Lung (tissue), 16 donors: ENCODE measurements around the gene TMEM52. TPM values are rescaled to one million over a fixed set of nuclear protein-coding genes. Genes with fewer than 3 reads are reported as not detected.
A peak's percentile ranks its signal among the peaks of the same experiment; 100 is the strongest.

Experiments used
- ATAC-seq: fragments of 200-7000 bp; cut with Tn5 transposase; one replicate; pipeline ENCODE4 v1.9.1; 2020; ENCODE audit warnings: moderate number of reproducible peaks; ENCODE audit not compliant: insufficient read depth, low FRiP score
- DNase-seq, 3 donors: peaks; one replicate each; pipeline ENCODE4 v3.0.0-alpha.2; 2013 to 2017
- H3K27ac ChIP-seq, 2 donors: one replicate each; pipeline ENCODE4 v1.5.1; 2013; ENCODE audit warnings: mild to moderate bottlenecking in 2 of 2, moderate library complexity in 2 of 2, control low read depth in 1 of 2, inconsistent platforms in 1 of 2, low read depth in 1 of 2, low read length in 1 of 2
- H3K27me3 ChIP-seq, 3 donors: one replicate each; pipeline ENCODE4 v1.5.1; 2013; ENCODE audit warnings: low read length in 2 of 3; ENCODE audit not compliant: control insufficient read depth in 3 of 3, insufficient read depth in 3 of 3
- H3K36me3 ChIP-seq, 4 donors: one replicate each; pipeline ENCODE4 v1.5.1; 2013; ENCODE audit warnings: low read length in 4 of 4, mild to moderate bottlenecking in 1 of 4, moderate library complexity in 1 of 4; ENCODE audit not compliant: control insufficient read depth in 4 of 4, insufficient read depth in 4 of 4
- H3K4me1 ChIP-seq, 5 donors: one replicate each; pipeline ENCODE4 v1.5.1; 2013; ENCODE audit warnings: low read length in 5 of 5, mild to moderate bottlenecking in 2 of 5, moderate library complexity in 1 of 5; ENCODE audit not compliant: control insufficient read depth in 5 of 5, insufficient read depth in 5 of 5
- H3K4me3 ChIP-seq: one replicate; pipeline ENCODE4 v1.5.1; 2013; ENCODE audit warnings: mild to moderate bottlenecking, control low read depth, moderate library complexity
- H3K9ac ChIP-seq, 2 donors: one replicate each; pipeline ENCODE4 v1.5.1; 2013; ENCODE audit warnings: low read length in 2 of 2, control low read depth in 1 of 2; ENCODE audit not compliant: insufficient read depth in 1 of 2
- H3K9me3 ChIP-seq, 4 donors: one replicate each; pipeline ENCODE4 v1.5.1; 2013; ENCODE audit warnings: low read length in 3 of 4, mild to moderate bottlenecking in 1 of 4, moderate library complexity in 1 of 4; ENCODE audit not compliant: control insufficient read depth in 4 of 4, insufficient read depth in 3 of 4
- WGBS, 2 donors: extraction: QIAGEN DNeasy Blood & Tissue Kit; methylation state at CpG; one replicate each; pipeline ENCODE4 v1.1.7; 2013; 5-methylcytosine and 5-hydroxymethylcytosine counted together
- long read RNA-seq, 5 donors: transcript quantifications; one replicate each; lab custom pipeline, GENCODE V29; 2026
- polyA plus RNA-seq, 2 donors: library from polyadenylated mRNA; stranded (reverse); fragments of 200-250 nt; gene quantifications; one replicate each; pipeline ENCODE4 v1.2.1, GENCODE V29; 2013
- total RNA-seq, 2 donors: library from RNA; depleted of rRNA in 1 of 2; stranded (reverse); fragments of >200 nt in 1 of 2; gene quantifications; one replicate each; pipeline ENCODE4 v1.2.1, GENCODE V29; 2014 to 2021
- TF ChIP-seq, protein P1 (sequence below): IDR thresholded peaks from 2 replicates; pipeline ENCODE4 v1.5.1; 2012; ENCODE audit warnings: mild to moderate bottlenecking; ENCODE audit errors: control extremely low read depth, extremely low read depth
- donor health status: control.
- donor health status: control.
- donor health status: Bipolar disorder and iron deficiency.
- donor health status: healthy.
- donor health status: DM: yes; HTN: yes; CAD: no.

Gene TMEM52
- 1 to 10 TPM in 1 of 2 donors, not detected in 1; 6.1 TPM for total RNA-seq
- 1 to 10 TPM; 2.8 to 3.1 TPM for polyA plus RNA-seq
- long read RNA-seq, donor 1 = 0 reads
- long read RNA-seq, donor 2, partial matches to known transcripts = 0 of 1 reads
- long read RNA-seq, donor 2, other reads (novel, unspliced or antisense) = 0 of 1 reads
- long read RNA-seq, donor 3 = 0 reads
- long read RNA-seq, donor 4 = 0 reads
- long read RNA-seq, donor 5 = 0 reads

DNA sequence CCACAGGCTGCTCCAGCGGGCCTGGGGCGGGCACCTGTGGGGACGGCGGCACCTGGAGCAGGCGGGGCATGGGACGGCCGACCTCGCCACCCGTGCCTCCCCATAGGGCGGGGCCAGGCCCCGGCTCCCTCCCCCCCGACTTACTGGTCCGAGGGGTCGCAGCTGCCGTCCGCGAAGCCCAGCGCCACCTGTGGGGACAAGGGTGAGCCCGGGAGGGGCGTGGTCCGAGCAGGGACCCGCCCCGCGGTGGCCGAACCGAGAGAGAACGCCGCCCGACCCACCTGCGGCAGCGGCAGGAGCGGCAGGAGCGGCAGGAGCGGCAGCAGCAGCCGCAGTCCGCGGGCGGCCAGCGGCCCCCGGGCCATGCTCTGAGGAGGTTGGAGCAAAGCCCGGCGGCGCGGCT is at the start of gene TMEM52:
TSS of gene TMEM52 (minus strand) at position 379 of the 403 bp plus-strand sequence. CDS start at position 365, 14 bp downstream.
- WGBS, 2 donors = 0 to 1% methylated on average over 38 to 44 of the region's 44 CpGs

DNA sequence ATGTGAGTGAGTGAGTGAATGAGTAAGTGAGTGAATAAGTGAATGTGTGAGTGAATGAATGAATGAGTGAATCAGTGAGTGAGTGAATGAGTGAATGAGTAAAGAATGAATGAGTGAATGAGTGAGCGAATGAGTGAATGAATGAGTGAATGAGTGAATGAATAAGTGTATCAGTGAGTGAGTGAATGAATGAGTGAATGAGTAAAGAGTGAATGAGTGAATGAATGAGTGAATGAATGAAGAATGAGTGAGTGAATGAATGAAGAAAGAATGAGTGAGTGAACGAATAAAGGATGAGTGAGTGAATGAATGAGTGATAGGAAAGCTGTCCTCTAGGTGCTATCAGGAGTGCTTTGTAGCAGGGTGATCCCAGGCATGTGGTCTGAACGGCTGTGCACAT is 48.8 kb upstream of the TMEM52 start:
- no peak for ATAC-seq
- Histone ChIP-seq H3K9me3 (no peaks in the 10 kb centered on the region), H3K27ac (no peak overlapping the region), H3K36me3 (no peaks in the 10 kb centered on the region), H3K4me3 (no peak overlapping the region), H3K27me3 (peaks cover 0 to 7% (median 0%) of the 10 kb centered on the region in 3 donors), H3K4me1 (peaks cover 0 to 7% (median 0%) of the 10 kb centered on the region in 5 donors), H3K9ac (no peak overlapping the region)
- DNase-seq = no peak
- TF ChIP-seq, protein P1, sequence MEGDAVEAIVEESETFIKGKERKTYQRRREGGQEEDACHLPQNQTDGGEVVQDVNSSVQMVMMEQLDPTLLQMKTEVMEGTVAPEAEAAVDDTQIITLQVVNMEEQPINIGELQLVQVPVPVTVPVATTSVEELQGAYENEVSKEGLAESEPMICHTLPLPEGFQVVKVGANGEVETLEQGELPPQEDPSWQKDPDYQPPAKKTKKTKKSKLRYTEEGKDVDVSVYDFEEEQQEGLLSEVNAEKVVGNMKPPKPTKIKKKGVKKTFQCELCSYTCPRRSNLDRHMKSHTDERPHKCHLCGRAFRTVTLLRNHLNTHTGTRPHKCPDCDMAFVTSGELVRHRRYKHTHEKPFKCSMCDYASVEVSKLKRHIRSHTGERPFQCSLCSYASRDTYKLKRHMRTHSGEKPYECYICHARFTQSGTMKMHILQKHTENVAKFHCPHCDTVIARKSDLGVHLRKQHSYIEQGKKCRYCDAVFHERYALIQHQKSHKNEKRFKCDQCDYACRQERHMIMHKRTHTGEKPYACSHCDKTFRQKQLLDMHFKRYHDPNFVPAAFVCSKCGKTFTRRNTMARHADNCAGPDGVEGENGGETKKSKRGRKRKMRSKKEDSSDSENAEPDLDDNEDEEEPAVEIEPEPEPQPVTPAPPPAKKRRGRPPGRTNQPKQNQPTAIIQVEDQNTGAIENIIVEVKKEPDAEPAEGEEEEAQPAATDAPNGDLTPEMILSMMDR = no peak
- WGBS, 2 donors = 80 to 84% methylated on average over 3 of the region's 3 CpGs

More for the DNA sequence above, at the start of gene TMEM52:
- no peaks in the 10 kb centered on the region for H3K27me3 ChIP-seq
- peak within 1 kb of the TSS; percentile 18 to 40 for H3K27ac ChIP-seq
- H3K4me1 ChIP-seq = peaks cover 0 to 12% (median 3%) of the 10 kb centered on the region in 5 donors
- ATAC-seq (peak; percentile 1), DNase-seq (no peak)
- peak within 1 kb of the TSS; percentile 27 for H3K4me3 ChIP-seq
- H3K9me3 ChIP-seq = no peaks in the 10 kb centered on the region
- H3K9ac ChIP-seq = no peak within 1 kb of the TSS
- no peaks in the 10 kb centered on the region for H3K36me3 ChIP-seq
- TF ChIP-seq, protein P1 = no peak

DNA sequence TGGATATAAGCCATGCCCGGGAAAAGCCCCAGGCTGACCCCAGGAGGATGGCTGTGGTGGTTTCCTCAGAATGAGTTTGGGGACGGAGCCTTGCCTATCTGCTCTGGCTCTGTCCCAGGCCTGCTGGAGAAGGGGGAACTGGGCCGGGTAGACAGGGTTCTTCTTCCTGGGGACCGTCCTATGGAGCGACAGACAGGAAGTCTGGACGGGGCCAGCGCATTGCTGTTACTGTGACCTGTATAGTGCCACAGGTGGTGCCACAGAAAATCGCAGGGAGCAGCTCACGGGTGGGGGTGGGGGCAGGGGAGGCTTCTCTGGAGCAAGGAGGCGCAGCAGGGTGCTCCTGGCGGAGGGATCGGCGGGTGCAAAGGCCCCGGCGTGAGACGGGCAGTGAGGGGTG is 48.1 kb upstream of the TMEM52 start:
- H3K9ac ChIP-seq = no peak overlapping the region
- no peak overlapping the region for H3K27ac ChIP-seq
- H3K4me1 ChIP-seq = peaks cover 0 to 7% (median 0%) of the 10 kb centered on the region in 5 donors
- 57 to 69% methylated on average over 16 of the region's 16 CpGs for WGBS, 2 donors
- H3K4me3 ChIP-seq = no peak overlapping the region
- TF ChIP-seq, protein P1 = no peak
- peaks cover 0 to 7% (median 0%) of the 10 kb centered on the region in 3 donors for H3K27me3 ChIP-seq
- no peaks in the 10 kb centered on the region for H3K9me3 ChIP-seq
- DNase-seq (no peak), ATAC-seq (no peak)
- H3K36me3 ChIP-seq = no peaks in the 10 kb centered on the region
